GM12801 (cell line): ENCODE data around the gene SLC37A2.

Experiments
- TF ChIP-seq, protein P1 (sequence below): IDR thresholded peaks from one replicate; pipeline ENCODE4 v1.5.1; 2011; ENCODE audit warnings: control low read depth; ENCODE audit not compliant: insufficient read length; ENCODE audit errors: extremely low read depth

Gene SLC37A2

DNA sequence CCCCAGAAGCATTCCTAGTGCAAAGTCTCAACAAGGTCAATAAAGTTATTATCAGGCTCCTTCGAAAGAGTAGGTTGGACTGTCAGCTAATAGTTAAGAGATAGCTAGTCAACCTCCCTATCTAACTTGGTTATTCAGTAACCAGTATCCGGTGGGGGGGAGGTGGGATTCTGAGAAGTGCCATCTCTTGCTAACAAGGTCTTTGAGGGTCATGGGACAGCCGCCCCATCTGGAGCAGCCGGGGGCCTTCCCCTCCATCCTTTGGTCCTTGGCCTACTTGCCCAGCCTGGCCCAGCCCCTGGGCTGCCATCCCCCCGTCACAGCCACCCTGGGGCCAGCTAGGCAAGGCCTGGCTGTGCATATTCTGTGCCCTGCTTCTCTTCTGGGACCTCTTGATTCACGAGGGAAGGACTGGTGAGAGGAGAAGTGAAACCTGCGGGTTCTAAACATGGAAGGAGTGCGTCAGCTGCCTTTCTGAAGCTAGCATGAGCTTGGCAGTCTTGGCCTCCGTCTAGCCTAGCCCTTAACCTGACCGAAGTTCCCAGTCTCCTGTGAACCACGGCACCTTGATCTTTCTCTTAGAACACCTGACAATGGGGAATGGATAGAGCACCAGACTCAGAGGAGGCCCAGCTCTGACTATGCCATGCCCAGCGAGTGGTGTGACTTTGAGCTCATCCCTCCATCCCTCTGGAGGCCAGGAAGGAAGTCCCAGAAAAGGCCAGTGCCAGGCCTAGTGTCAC lies 9.3 kb downstream of the SLC37A2 start:
- TF ChIP-seq, protein P1, sequence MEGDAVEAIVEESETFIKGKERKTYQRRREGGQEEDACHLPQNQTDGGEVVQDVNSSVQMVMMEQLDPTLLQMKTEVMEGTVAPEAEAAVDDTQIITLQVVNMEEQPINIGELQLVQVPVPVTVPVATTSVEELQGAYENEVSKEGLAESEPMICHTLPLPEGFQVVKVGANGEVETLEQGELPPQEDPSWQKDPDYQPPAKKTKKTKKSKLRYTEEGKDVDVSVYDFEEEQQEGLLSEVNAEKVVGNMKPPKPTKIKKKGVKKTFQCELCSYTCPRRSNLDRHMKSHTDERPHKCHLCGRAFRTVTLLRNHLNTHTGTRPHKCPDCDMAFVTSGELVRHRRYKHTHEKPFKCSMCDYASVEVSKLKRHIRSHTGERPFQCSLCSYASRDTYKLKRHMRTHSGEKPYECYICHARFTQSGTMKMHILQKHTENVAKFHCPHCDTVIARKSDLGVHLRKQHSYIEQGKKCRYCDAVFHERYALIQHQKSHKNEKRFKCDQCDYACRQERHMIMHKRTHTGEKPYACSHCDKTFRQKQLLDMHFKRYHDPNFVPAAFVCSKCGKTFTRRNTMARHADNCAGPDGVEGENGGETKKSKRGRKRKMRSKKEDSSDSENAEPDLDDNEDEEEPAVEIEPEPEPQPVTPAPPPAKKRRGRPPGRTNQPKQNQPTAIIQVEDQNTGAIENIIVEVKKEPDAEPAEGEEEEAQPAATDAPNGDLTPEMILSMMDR, result no peak

DNA sequence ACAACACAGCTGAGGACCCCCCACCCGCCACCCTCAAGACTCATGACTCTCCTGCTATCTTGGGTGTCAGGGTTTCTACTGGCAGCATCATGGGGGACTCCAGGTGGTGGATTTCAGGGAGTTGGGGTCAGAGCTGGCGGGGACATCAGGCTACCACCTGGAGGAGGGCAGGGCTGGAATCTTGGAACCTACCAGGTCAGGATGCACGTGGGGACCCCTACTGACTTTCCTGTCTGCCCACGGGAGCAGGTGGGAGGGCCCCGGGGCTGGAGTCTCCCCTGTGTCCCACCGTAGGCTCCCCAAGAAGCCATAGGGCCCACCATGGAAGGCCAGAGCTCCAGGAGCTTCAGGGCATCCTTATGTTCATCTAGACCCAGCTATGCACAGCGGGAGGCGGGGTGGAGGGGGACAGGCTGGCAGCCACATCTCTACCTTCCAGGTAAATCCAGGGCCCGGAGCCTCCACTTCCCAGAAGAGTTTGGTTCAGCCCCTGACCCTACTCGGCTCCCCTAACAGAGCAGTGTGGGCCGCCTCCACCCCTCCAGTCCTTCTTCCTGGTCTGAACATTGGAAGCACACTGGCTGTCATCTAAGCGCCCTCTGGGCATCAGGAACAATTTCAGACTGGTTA lies 10.0 kb downstream of the SLC37A2 start:
- TF ChIP-seq, protein P1, result no peak

DNA sequence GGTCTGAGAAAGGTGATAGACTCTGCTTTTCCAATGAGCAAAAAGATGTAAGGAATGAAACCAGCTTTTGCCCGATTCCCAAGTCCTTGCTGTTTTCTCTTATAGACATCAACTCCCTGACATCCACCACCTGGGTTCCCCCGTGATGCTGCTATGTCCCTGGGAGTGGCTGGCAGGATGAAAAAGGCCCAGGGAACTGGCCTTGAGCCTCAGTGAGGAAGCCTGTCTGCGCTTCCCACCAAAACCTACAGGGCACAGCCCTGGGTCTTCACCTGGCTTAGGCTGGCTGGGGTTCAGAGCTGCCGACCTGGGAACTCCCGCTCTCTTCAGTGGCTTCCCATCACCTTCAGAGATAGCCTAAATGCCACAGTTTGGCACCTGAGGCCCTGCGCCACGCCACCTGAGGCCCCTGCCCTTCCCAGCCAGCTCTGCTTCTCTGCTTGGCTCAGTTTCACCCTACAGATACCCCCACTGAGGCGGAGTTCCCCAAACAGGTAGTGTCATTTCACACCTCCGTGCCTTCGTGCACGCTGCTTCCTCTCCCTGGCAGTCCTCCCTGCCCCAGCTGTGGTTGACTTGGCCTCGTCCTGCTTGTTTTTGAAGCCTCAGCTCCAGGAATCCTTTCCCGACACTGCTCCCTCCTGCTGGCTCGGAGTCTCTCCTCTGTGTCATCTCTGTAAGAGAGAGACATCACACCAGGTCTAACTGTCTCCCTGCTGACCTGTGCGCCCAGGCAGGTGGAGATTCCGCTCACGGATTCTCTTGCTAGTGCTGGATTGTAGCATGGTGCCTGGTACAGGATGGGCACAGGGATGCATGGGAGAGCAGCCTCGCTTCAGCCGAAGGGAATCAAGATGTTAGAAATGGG lies 10.7 kb downstream of the SLC37A2 start:
- TF ChIP-seq, protein P1, result no peak

DNA sequence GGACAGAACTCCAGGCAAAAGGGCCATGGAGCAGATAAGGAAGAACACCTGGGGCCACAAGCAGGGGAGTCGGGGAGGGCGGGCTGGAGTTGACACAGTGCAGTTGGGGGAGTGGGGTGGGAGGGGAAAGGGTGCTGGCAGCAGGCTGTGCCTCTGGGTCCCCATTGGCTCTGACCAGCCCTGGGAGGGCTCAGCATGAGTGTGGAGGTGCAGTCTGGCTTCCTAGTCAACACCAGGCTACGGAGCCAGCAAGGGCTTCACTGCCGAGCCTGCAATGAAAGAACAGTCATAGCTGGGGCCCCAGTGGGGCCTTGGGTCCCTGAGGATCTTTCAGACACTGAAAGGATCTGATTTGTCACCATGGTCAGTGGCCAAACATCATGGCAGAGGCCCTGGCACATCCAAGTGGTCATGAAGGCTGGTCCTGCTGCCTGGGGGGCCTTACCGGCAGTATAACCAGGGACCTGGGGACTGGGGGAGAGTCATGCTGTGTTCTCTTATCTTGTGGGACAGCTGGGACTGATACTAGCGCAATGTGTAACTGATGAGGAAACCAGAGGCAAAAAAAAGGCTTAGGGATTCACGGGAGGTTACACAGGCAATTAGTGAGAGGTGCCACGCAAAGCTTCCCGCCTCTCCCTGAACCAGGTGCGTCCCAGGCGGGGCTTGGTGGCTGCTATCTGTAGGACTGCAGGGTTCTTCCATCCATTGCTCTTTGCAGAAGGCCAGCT lies 11.6 kb downstream of the SLC37A2 start:
- TF ChIP-seq, protein P1, result no peak

DNA sequence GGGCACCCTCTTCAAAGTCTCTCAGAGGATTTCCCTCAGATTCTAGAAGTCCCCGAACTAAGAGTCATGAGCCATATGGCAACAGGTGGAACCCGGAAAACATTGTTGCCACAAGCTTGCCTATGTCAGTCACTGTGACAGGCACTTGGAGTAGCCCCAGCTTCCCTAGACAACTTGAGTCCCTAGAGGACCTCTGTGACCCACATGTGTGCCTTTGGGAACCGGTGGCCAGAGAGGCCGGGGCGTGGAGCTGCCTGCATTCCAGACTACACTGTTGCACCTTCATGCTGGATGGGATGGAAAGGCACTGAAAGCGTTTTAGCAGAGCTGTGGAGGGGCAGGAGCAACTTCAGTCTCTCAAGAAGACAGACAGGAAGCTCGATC lies 12.1 kb downstream of the SLC37A2 start:
- TF ChIP-seq, protein P1, result no peak

DNA sequence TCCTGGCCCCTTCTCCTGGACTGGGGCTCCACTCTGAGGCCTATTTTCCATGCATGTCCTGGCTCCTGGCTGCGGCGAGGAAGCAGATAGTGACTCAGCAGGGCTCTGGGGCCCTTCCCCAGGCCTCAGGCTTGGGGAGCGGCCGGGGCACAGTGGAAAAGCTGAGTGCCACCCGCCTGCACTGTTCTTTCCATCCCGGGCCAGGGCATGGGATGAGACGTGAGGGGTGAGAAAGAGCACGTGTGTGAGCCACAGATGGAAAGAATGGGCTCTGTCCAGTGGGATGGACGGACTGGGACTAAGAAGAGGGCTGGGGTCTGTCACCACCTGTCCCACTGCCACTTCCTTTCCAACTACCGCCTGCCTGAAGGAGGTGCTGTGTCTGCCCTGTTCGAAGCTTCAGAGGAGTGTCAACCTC lies 12.8 kb downstream of the SLC37A2 start:
- TF ChIP-seq, protein P1, result no peak
